H4 (cell line): Measurements from ENCODE around the gene SRSF2. TPM values are rescaled to one million over a fixed set of nuclear protein-coding genes. Genes with fewer than 3 reads are reported as not detected.
"Not testable (repeated sequence)": the region's sequence is repeated elsewhere in the genome, so short reads cannot be mapped to it uniquely, and the experiment has no call there.

Experiments
- DNase-seq: peaks from one replicate; pipeline ENCODE4 v3.0.0-alpha.2; 2015; ENCODE audit warnings: low spot score
- total RNA-seq: library from RNA; depleted of rRNA; stranded (reverse); fragments of >200 nt; shearing (Covaris generic); gene quantifications from 2 replicates; pipeline ENCODE4 v1.2.3, GENCODE V29; 2014

Gene SRSF2
- total RNA-seq, 1 experiment from 2014 or later: 330 TPM

- no peak for DNase-seq
Observed at GRCh38 chr17:76720941-76721340, 16.2 kb downstream of the SRSF2 start.

- no peak for DNase-seq
Observed at GRCh38 chr17:76720211-76720610, 16.9 kb downstream of the SRSF2 start.

- no peak for DNase-seq
Observed at GRCh38 chr17:76718516-76718915, 18.6 kb downstream of the SRSF2 start.

GRCh38 chr17:76716839-76717215 is 20.3 kb downstream of the SRSF2 start:
- DNase-seq: peak; percentile 80

- peak; percentile 100 for DNase-seq
Observed at GRCh38 chr17:76716146-76716838, 20.8 kb downstream of the SRSF2 start.

GRCh38 chr17:76715496-76715830 is 21.7 kb downstream of the SRSF2 start:
- no peak for DNase-seq

- DNase-seq: peak; percentile 49
Observed at GRCh38 chr17:76714822-76715495, 22.2 kb downstream of the SRSF2 start.

GRCh38 chr17:76714336-76714735 is 22.8 kb downstream of the SRSF2 start:
- no peak for DNase-seq

GRCh38 chr17:76713765-76714164 is 23.4 kb downstream of the SRSF2 start:
- no peak for DNase-seq

GRCh38 chr17:76712321-76712720 is 24.8 kb downstream of the SRSF2 start:
- DNase-seq: not testable (repeated sequence)

- peak; percentile 63 for DNase-seq
Observed at GRCh38 chr17:76710863-76711611, 26.1 kb downstream of the SRSF2 start, which contains the start of gene MXRA7. MXRA7 (minus strand) TSS chr17:76710965; CDS start chr17:76710946, 19 bp downstream.

- not testable (repeated sequence) for DNase-seq
Observed at GRCh38 chr17:76709951-76710862, 26.9 kb downstream of the SRSF2 start.

GRCh38 chr17:76709077-76709950 is 27.8 kb downstream of the SRSF2 start:
- DNase-seq: peak; percentile 94

- no peak for DNase-seq
Observed at GRCh38 chr17:76707985-76708807, 28.9 kb downstream of the SRSF2 start.

GRCh38 chr17:76706817-76707216 is 30.3 kb downstream of the SRSF2 start:
- no peak for DNase-seq

GRCh38 chr17:76704805-76705204 is 32.3 kb downstream of the SRSF2 start:
- no peak for DNase-seq

- DNase-seq: no peak
Observed at GRCh38 chr17:76702941-76703637, 34.0 kb downstream of the SRSF2 start.

- no peak for DNase-seq
Observed at GRCh38 chr17:76702076-76702475, 35.1 kb downstream of the SRSF2 start.

- DNase-seq: no peak
Observed at GRCh38 chr17:76701471-76701967, 35.6 kb downstream of the SRSF2 start.
